Liver (tissue), 3 donors: ENCODE measurements around the gene RAVER1.

Experiments
- GABPA ChIP-seq, 2 donors: IDR thresholded peaks in 1 of 2; conservative IDR thresholded peaks in 1 of 2; 2 replicates each; pipeline ENCODE4 v1.6.1; 2016; ENCODE audit warnings: antibody characterized with exemption in 2 of 2, mild to moderate bottlenecking in 1 of 2, moderate library complexity in 1 of 2
- TF ChIP-seq, protein P1 (sequence below): IDR thresholded peaks from 2 replicates; pipeline ENCODE4 v1.6.1; 2016; ENCODE audit warnings: antibody characterized with exemption
- TF ChIP-seq, protein P2 (sequence below): fragments of 150-350 bp; IDR thresholded peaks from 2 replicates; pipeline ENCODE4 v1.5.1; 2017; ENCODE audit warnings: improper control_type of control experiment, low read depth, low read length; ENCODE audit not compliant: missing input control
- TF ChIP-seq, protein P3 (sequence below): IDR thresholded peaks from 2 replicates; pipeline ENCODE4 v1.6.1; 2016; ENCODE audit warnings: antibody characterized with exemption
- TF ChIP-seq, protein P4 (sequence below): IDR thresholded peaks from 2 replicates; pipeline ENCODE4 v1.6.1; 2016; ENCODE audit warnings: antibody characterized with exemption
- TF ChIP-seq, protein P5 (sequence below): IDR thresholded peaks from 2 replicates; pipeline ENCODE4 v1.6.1; 2016; ENCODE audit warnings: antibody characterized with exemption, mild to moderate bottlenecking
- donor health status: healthy.
- donor health status: healthy.

DNA sequence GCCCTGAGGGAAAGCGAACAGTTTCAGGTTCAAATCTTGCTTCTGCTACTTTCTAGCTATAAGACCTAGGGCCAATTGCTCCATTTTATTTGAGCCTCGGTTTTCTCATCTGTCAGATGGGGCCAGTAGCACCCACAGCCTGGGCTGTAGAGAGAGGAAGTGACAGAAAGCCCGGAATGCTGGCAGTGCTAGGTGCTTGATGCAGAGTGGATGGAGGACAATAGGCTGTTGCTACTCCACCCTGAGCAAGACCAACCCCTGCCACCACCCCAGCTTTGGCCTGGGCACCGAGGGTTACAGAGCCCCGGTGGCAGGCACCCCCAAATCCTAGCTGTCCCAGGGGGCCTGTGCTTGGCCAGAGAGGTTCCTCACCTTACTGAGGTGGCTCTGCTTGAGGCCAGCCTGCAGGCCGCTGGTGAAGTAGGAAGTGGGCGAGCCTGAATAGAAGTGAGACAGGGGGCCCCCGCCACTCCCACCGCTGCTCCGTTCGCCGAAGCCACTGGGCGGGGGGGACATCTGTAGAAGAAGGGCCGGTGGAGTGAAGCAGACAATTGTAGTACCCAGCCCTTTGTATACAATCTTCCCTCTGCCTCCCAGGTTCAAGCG, 15.4 kb downstream of the RAVER1 start:
- TF ChIP-seq, protein P1, sequence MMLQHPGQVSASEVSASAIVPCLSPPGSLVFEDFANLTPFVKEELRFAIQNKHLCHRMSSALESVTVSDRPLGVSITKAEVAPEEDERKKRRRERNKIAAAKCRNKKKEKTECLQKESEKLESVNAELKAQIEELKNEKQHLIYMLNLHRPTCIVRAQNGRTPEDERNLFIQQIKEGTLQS: no peak
- TF ChIP-seq, protein P2, sequence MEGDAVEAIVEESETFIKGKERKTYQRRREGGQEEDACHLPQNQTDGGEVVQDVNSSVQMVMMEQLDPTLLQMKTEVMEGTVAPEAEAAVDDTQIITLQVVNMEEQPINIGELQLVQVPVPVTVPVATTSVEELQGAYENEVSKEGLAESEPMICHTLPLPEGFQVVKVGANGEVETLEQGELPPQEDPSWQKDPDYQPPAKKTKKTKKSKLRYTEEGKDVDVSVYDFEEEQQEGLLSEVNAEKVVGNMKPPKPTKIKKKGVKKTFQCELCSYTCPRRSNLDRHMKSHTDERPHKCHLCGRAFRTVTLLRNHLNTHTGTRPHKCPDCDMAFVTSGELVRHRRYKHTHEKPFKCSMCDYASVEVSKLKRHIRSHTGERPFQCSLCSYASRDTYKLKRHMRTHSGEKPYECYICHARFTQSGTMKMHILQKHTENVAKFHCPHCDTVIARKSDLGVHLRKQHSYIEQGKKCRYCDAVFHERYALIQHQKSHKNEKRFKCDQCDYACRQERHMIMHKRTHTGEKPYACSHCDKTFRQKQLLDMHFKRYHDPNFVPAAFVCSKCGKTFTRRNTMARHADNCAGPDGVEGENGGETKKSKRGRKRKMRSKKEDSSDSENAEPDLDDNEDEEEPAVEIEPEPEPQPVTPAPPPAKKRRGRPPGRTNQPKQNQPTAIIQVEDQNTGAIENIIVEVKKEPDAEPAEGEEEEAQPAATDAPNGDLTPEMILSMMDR: no peak
- no peak for TF ChIP-seq GABPA (IDR thresholded peaks at IDR 0.05 in 1 of 2, conservative IDR thresholded peaks at IDR 0.05 in 1 of 2)
- TF ChIP-seq, protein P3, sequence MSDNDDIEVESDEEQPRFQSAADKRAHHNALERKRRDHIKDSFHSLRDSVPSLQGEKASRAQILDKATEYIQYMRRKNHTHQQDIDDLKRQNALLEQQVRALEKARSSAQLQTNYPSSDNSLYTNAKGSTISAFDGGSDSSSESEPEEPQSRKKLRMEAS: no peak
- TF ChIP-seq, protein P4, sequence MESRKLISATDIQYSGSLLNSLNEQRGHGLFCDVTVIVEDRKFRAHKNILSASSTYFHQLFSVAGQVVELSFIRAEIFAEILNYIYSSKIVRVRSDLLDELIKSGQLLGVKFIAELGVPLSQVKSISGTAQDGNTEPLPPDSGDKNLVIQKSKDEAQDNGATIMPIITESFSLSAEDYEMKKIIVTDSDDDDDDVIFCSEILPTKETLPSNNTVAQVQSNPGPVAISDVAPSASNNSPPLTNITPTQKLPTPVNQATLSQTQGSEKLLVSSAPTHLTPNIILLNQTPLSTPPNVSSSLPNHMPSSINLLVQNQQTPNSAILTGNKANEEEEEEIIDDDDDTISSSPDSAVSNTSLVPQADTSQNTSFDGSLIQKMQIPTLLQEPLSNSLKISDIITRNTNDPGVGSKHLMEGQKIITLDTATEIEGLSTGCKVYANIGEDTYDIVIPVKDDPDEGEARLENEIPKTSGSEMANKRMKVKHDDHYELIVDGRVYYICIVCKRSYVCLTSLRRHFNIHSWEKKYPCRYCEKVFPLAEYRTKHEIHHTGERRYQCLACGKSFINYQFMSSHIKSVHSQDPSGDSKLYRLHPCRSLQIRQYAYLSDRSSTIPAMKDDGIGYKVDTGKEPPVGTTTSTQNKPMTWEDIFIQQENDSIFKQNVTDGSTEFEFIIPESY: no peak
- TF ChIP-seq, protein P5, sequence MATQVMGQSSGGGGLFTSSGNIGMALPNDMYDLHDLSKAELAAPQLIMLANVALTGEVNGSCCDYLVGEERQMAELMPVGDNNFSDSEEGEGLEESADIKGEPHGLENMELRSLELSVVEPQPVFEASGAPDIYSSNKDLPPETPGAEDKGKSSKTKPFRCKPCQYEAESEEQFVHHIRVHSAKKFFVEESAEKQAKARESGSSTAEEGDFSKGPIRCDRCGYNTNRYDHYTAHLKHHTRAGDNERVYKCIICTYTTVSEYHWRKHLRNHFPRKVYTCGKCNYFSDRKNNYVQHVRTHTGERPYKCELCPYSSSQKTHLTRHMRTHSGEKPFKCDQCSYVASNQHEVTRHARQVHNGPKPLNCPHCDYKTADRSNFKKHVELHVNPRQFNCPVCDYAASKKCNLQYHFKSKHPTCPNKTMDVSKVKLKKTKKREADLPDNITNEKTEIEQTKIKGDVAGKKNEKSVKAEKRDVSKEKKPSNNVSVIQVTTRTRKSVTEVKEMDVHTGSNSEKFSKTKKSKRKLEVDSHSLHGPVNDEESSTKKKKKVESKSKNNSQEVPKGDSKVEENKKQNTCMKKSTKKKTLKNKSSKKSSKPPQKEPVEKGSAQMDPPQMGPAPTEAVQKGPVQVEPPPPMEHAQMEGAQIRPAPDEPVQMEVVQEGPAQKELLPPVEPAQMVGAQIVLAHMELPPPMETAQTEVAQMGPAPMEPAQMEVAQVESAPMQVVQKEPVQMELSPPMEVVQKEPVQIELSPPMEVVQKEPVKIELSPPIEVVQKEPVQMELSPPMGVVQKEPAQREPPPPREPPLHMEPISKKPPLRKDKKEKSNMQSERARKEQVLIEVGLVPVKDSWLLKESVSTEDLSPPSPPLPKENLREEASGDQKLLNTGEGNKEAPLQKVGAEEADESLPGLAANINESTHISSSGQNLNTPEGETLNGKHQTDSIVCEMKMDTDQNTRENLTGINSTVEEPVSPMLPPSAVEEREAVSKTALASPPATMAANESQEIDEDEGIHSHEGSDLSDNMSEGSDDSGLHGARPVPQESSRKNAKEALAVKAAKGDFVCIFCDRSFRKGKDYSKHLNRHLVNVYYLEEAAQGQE: no peak
